Ishikawa (cell line): ENCODE data around the gene LRTM2.

Experiments
- CEBPB ChIP-seq: IDR thresholded peaks from 2 replicates; pipeline ENCODE4 v1.6.1; 2012
- CREB1 ChIP-seq: IDR thresholded peaks from 2 replicates; pipeline ENCODE4 v1.6.1; 2012; ENCODE audit warnings: low read depth
- EGR1 ChIP-seq: IDR thresholded peaks from 2 replicates; pipeline ENCODE4 v1.6.1; 2012
- EP300 ChIP-seq: IDR thresholded peaks from 2 replicates; pipeline ENCODE4 v1.6.1; 2012; ENCODE audit warnings: borderline replicate concordance
- FOXM1 ChIP-seq: IDR thresholded peaks from 2 replicates; pipeline ENCODE4 v1.6.1; 2012; ENCODE audit warnings: low read depth, borderline replicate concordance
- MAX ChIP-seq: IDR thresholded peaks from 2 replicates; pipeline ENCODE4 v1.6.1; 2012
- NFIC ChIP-seq: IDR thresholded peaks from 2 replicates; pipeline ENCODE4 v1.6.1; 2012
- RAD21 ChIP-seq: IDR thresholded peaks from 2 replicates; pipeline ENCODE4 v1.6.1; 2012; ENCODE audit warnings: low read depth
- REST ChIP-seq: IDR thresholded peaks from 2 replicates; pipeline ENCODE4 v1.6.1; 2012; ENCODE audit warnings: low read depth, mild to moderate bottlenecking
- TAF1 ChIP-seq: IDR thresholded peaks from 2 replicates; pipeline ENCODE4 v1.6.1; 2012; ENCODE audit warnings: low read depth, mild to moderate bottlenecking
- TCF12 ChIP-seq: IDR thresholded peaks from 2 replicates; pipeline ENCODE4 v1.6.1; 2012; ENCODE audit warnings: low read depth
- TEAD4 ChIP-seq: IDR thresholded peaks from 2 replicates; pipeline ENCODE4 v1.6.1; 2012
- USF1 ChIP-seq: IDR thresholded peaks from 2 replicates; pipeline ENCODE4 v1.6.1; 2012
- YY1 ChIP-seq: IDR thresholded peaks from 2 replicates; pipeline ENCODE4 v1.6.1; 2012; ENCODE audit warnings: low read depth
- ZBTB7A ChIP-seq: IDR thresholded peaks from 2 replicates; pipeline ENCODE4 v1.6.1; 2012; ENCODE audit warnings: low read depth

Gene LRTM2

GRCh38 chr12:1797011-1797901, 23.1 kb upstream of the LRTM2 start:
- no peak for TF ChIP-seq REST
- TF ChIP-seq CREB1 = no peak
- no peak for TF ChIP-seq NFIC
- TF ChIP-seq TAF1 = no peak
- TF ChIP-seq ZBTB7A = no peak
- no peak for TF ChIP-seq EP300
- TF ChIP-seq TCF12 = no peak
- TF ChIP-seq FOXM1 = no peak
- no peak for TF ChIP-seq RAD21
- no peak for TF ChIP-seq USF1
- no peak for TF ChIP-seq YY1

GRCh38 chr12:1797991-1798640, 22.2 kb upstream of the LRTM2 start:
- no peak for TF ChIP-seq USF1
- TF ChIP-seq RAD21 = no peak
- TF ChIP-seq TEAD4 = no peak
- no peak for TF ChIP-seq EP300

GRCh38 chr12:1798641-1799020, 21.7 kb upstream of the LRTM2 start:
- TF ChIP-seq FOXM1 (no peak), USF1 (no peak), CEBPB (no peak), TAF1 (no peak), ZBTB7A (no peak), YY1 (no peak), EP300 (no peak), NFIC (no peak), TCF12 (no peak), RAD21 (no peak), MAX (no peak), TEAD4 (no peak), REST (no peak), EGR1 (no peak)

- TF ChIP-seq TEAD4 (no peak), RAD21 (no peak), NFIC (no peak), MAX (no peak), ZBTB7A (no peak), FOXM1 (no peak), TAF1 (no peak), REST (no peak), CEBPB (no peak), CREB1 (no peak), EGR1 (no peak), USF1 (no peak), TCF12 (no peak), EP300 (no peak), YY1 (no peak)
These were observed 21.1 kb upstream of the LRTM2 start for GRCh38 chr12:1799051-1799881.
